GM10847 (cell line): Measurements from ENCODE around the gene TMEM200B.

Experiments
- POLR2A ChIP-seq: IDR thresholded peaks from 2 replicates; pipeline ENCODE4 v1.6.1; 2011; ENCODE audit not compliant: insufficient read length; ENCODE audit errors: extremely low read depth

TMEM200B gene

DNA sequence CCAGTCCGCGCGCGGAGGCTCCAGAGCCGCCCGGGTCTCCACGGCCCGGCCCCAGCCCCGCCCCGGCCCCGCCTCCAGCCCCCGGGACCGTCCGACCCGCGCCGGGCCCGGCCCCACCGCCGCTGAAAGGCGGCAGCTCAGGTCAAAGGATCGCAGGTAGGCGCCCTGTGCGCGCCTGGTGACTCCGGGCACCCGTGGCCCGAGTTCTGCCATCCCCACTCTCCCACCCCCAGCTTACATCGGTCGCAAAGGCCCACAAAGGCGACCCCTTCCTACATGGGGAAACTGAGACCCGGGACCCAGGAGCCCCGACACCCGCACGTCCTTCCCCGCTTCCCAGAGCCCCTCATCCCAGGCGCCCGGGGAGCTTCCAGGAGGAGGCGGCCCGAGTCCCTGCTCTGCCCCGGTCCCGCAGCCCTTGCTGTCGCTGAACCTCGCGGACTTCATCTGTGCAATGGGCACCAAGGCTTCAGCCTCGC, at the start of gene TMEM200B:
Gene TMEM200B, minus strand, starts transcription at position 17 of the 479 bp plus-strand sequence. CDS start 2,075 bp downstream, outside the sequence.
- no peak for TF ChIP-seq POLR2A

DNA sequence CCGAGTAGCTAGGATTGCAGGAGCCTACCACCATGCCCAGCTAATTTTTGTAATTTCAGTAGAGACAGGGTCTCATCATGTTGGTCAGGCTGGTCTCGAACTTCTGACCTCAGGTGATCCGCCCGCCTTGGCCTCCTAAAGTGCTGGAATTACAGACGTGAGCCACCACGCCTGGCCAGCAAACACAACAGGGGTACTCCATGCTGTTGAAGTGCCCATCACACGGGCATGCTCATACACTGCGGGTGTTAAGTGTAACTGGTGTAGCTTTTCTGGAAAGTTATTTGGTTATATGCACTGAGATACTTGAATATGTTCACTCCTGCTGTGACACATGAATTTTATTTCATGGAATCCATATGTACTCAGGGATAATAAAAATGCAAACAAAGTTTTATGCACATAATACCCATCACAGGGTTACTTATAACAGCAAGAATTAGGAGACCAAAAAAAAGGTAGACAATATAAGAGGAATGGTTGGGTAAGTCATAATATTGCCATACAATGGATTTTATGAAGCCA, 48.8 kb upstream of the TMEM200B start:
- no peak for TF ChIP-seq POLR2A

DNA sequence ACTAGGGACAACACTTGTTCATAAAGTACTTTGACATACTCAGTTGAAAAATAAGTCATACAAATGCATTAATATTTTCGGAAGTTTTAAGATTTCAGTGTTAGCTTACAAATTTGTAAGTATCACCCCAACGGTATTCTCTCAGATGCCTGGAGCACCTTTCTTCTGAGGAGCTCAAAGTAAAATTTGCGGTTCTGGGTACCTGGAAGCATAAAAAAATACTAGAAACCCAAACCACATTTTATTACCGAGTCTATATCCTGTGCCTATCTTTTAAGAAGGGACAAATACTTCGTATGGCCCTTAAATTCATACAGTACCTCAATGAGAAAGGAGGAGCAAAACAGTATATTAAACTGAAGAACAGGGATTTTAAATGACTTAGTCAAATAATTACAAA, 47.8 kb upstream of the TMEM200B start:
- no peak for TF ChIP-seq POLR2A

DNA sequence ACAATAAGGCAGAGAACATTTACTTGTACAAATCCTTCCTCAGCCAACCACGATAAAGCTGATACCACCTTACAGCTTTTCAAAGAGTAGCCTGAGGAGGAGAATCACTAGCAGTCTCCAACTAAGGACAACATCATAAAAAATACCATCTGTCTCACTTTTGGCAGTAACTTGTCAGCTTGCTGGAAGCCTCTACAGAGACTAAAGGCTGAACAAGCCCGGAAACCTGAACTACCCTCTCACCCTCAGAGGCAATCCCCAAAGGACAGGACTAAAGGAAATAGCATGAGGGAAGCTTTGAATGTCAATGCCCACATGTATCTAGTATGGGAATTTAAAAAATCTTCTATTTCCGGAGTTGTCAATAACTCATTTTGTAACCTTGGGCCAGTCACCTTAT, 47.4 kb upstream of the TMEM200B start:
- no peak for TF ChIP-seq POLR2A

DNA sequence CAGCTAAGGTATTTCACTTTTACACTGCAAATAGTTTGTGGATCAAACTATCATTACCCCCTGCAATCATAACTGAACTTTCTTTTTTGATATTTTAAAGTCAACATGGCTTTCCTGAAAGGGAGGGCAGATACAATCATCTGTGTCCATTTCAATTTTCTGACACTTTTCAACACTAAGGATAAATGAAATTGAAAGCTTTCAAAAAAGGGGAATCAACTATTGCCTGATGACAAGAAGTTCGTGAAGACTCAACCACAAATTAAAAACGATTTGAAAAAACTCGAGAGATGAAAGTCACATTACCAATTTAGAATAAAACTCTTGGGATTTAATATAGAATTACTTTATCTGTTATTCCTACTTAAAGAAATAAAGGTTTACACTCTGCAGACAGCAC, 46.3 kb upstream of the TMEM200B start:
- no peak for TF ChIP-seq POLR2A

DNA sequence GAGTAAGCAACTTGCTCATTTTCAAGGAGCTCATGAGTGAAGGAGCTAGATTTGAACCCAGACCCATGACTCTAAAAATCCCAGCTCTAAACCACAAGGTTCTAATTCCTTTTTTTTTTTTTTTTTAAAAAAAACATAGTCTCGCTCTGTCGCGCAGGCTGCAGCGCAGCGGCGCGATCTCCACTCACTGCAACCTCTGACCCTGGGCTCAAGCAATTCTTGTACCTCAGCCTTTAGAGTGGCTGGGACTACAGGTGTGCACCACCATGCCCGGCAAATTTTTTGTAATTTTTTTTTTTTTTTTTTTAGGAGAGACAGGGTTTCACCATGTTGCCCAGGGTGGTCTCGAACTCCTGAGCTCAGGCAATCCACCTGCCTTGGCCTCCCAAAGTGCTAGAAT, 44.2 kb upstream of the TMEM200B start:
- no peak for TF ChIP-seq POLR2A

DNA sequence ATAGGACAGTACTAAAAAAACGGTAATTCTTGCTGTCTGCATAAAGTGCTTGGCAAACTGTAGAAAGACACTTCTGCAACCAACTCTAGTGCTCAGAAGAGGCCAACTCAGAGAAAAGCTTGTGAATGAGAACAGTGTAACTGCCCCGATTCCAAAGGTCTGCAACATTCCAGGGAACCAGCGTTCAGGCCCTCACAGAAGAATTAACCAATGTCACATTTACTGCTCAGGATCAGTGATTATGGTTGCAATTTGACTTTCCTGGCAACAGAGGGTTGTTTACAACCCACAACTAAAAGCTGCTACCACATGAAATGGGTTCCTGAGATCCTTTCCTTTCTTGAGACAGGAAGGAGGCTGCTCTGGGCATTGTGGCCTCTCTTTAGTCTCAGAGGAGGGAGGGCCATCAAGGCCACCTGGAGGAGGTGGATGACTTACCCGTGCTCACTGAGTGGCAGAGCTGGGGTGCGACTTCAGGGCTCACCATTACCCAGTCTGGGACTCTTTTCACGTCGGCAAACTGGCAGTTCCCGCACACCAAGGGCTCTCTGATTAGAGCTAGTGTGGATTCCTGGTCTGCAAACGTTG, 42.7 kb upstream of the TMEM200B start:
- TF ChIP-seq POLR2A: no peak

DNA sequence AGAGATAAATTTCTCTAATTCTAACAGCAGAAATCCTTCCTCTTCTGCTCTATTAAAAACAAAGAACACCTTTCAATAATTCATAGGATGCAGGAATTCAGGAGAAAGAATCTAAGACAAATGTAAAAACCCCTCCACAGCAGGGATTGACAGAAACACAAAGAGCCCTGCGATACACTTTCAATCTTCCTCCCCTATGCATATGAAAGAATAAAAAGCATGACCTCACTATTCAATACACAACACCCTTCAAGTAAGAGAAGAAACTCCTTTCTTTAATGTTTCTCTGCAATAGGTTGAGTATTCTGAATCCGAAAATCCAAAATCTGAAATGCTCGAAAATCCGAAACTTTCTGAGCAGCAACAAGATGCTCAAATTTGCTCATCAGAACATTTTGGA, 40.9 kb upstream of the TMEM200B start:
- TF ChIP-seq POLR2A: no peak

DNA sequence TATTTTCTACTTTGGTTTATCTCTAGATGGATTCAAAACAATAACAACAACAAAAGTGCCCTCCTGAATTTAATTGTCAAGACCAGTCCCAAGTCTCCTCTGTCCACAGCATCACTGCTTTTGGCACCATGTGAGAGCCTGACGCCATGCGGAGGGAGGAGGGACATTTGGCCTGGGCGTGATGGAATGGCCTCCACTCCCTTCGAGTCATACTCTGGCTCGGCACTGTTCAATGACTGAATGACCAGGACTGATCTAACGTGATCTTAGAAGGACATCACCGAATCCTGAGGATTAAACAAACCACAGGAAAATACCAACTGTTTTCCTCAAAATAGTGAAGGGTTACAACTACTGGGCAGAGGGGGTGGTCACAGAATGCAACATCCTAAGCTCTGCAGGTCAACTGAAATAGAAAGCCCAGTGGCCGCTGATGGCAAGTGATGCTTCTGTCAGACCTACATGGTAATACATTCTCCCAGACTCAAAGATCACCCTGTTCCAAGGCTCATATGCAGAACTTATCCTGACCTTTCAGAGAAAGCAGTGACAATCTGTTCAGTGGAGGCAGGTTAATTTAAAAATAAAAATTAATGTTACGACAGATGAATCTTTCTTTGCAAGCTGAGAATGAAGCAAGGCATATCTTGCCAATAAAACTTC, 38.9 kb upstream of the TMEM200B start:
- no peak for TF ChIP-seq POLR2A

DNA sequence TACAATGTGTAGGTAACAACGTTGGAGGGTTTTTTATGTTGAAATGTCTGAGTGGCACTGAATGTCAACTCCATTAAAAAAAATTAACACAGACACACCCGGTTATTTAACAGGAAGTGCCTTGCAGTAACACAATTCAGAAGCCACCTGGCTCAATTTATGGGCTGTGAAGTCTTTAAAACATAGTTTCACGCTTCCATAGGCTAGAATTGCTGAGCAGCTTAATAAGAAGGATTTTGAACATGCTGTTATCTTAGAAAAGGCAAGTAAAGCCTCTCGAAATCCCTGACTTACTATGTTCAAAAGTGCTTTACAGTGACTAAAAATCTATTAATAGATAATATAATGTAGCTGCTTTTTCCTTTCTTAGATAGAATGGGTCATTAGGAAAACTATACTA, 38.3 kb upstream of the TMEM200B start:
- no peak for TF ChIP-seq POLR2A

DNA sequence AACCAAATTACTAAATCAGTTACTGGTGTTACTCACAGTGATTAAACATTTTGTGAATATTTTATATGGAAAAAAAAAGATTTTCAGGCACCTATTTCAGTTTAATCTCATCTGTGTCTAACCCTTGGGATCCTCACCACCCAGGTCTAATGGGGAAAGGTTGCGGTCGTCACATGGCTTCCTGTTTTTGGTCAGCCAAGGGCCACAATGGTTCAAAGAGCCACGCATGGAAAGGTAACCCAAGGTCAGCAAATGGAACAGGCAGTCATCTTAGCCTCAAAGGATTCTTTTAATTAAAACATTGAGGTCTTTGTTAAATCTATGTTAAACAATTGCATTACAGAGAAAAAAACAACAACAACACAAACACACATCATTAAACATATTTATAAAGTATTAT, 36.1 kb upstream of the TMEM200B start:
- no peak for TF ChIP-seq POLR2A

DNA sequence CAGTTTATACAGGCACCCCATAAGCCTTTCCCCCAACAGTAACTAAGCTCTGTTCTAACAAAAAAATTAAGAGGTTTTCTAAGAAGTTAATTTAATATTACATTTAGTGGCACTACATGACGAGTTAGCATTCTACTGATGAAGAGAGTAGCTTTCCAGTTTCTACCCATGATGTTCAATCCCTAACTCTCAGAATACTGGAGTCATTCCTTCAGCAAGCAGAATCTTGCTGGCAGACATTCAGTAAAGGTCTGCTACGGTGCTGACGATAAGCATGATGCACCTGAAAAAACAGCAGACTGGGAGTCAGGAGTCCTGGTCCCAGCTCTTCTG, 33.5 kb upstream of the TMEM200B start:
- TF ChIP-seq POLR2A: no peak

DNA sequence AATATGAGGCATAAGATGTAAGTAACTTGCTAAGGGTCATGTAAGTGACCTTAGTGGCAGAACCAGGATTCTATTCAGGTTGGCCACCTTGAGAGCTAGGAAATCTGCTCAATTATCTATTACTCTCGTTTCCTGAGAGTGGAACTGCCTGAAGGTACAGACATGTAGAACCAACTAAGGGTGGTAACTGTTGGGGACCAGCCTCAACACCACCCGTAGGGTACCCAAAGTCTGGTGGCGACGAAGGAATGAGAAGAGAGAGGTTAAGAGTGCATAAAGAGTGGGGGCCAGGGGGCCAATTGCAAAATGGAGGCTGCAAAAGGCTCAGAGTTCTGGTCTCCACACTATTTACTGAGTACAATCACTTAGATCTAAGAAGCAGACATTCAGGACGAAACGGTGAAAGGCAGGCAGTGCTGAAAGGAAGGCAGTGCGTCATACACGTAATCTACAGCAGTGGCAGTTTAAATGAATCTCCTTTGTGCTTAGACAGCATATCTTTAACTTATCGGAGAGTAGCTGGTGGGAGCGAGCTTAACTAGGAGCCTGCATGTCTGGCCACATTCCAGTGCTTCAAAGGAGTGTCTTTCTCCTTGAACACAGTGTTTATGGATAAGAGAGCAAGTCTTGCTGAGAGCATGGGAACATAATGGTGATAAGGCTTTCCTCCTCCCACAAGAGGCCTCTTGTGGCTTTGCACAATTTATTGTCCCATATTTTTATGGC, 33.0 kb upstream of the TMEM200B start:
- no peak for TF ChIP-seq POLR2A

DNA sequence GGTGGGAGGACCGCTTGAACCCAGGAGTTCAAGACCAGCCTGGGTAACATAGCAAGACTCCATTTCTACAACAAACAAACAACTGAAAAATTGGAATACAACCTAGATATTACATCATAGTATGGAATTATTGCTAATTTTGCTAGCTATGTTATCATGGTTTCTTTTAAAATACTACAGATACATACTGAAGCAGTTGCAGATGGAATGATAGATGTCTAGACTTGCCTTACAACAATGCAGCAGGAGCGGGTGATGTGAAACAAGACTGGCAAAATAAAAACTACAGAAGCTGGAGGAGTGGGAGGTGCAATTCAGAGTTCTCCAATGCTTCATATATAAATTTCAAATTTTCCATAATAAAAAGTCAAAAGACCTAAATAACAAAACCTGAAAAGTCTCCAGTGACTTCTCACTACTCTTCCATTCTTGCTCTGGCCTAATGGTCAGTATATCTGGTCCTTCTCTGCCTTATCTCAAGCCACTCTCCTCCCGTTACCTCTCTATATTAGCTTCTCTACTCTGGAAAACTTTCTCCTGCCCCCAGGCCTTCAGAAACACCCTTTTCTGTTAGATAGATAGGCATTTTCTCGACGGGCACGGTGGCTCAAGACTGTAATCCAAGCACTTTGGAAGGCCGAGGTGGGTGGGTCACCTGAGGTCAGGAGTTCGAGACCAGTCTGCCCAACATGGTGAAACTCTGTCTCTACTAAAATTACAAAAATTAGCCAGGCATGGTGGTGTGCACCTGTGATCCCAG, 28.5 kb upstream of the TMEM200B start:
- TF ChIP-seq POLR2A: no peak
